HepG2 (cell line): ENCODE data around the gene PMM2.
A peak's percentile ranks its signal among the peaks of the same experiment; 100 is the strongest.

Experiments used
- CTCF ChIP-seq: sonication (generic); formaldehyde crosslinking; IDR thresholded peaks from 2 replicates; pipeline ENCODE4 v1.5.0; 2020; ENCODE audit warnings: mild to moderate bottlenecking, missing genetic modification reagents, moderate library complexity
- HNF4G ChIP-seq, 2 experiments: sonication (generic) in 1 of 2; formaldehyde crosslinking in 1 of 2; IDR thresholded peaks; 2 replicates each; pipeline versions ENCODE4 v1.4.0 to v1.6.1; 2011 to 2020; ENCODE audit warnings: borderline replicate concordance in 2 of 2, low read depth in 2 of 2, mild to moderate bottlenecking in 2 of 2, low read length in 1 of 2, missing genetic modification reagents in 1 of 2, moderate library complexity in 1 of 2
- MED13 ChIP-seq: sonication (generic); formaldehyde crosslinking; IDR thresholded peaks from 2 replicates; pipeline ENCODE4 v1.5.0; 2020; ENCODE audit warnings: missing genetic modification reagents
- TAF1 ChIP-seq: sonication (generic); formaldehyde crosslinking; IDR thresholded peaks from 2 replicates; pipeline ENCODE4 v1.4.0; 2020; ENCODE audit warnings: missing genetic modification reagents
- TBX2 ChIP-seq: sonication (generic); formaldehyde crosslinking; IDR thresholded peaks from 2 replicates; pipeline ENCODE4 v1.5.0; 2020; ENCODE audit warnings: missing genetic modification reagents, mild to moderate bottlenecking, borderline replicate concordance
- ZNF274 ChIP-seq: sonication (generic); formaldehyde crosslinking; IDR thresholded peaks from 2 replicates; pipeline ENCODE4 v1.5.1; 2020; ENCODE audit warnings: mild to moderate bottlenecking, missing genetic modification reagents
- ZNF615 ChIP-seq: sonication (generic); formaldehyde crosslinking; IDR thresholded peaks from 2 replicates; pipeline ENCODE4 v1.5.0; 2020; ENCODE audit warnings: mild to moderate bottlenecking, missing genetic modification reagents, borderline replicate concordance

DNA sequence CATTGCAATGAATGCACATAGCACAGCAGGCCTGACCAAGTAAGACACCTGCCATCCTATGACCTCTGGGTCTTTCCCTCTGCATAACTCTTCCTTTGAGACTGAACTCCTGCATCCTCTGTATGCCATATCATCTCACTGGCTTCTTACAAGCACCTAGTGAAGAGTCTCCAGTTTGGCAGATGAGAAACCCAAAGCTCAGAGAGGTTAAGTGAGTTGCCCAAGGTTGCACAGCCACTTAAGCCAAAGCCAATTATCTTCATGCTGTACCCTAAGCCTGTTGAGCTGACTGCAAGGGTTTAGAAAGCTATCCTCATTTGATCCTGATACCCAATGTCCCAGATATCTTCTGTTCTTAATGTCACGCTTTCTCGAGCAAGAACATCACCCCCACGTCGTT, 35.4 kb upstream of the PMM2 start:
- TF ChIP-seq CTCF (CRISPR knock-in tag) (no peak), TBX2 (peak; percentile 34; the same call in 1 of the 2 replicates), HNF4G (IDR thresholded peaks at IDR 0.05; ENCODE audit: borderline replicate concordance, low read depth, low read length) (no peak), HNF4G (CRISPR knock-in tag; IDR thresholded peaks at IDR 0.05; ENCODE audit: borderline replicate concordance, low read depth) (no peak), TAF1 (no peak), ZNF615 (no peak), ZNF274 (CRISPR knock-in tag) (no peak), MED13 (CRISPR knock-in tag) (no peak)
